Erythroblast (primary cell): ENCODE data around the gene ZNF585A.
"Not testable (repeated sequence)": the region's sequence is repeated elsewhere in the genome, so short reads cannot be mapped to it uniquely, and the experiment has no call there.

ENCODE experiments used
- DNase-seq, 2 experiments: peaks; one replicate each; lab custom pipeline; 2025; lab: John Stamatoyannopoulos, UW
- GATA1 ChIP-seq: IDR thresholded peaks from 2 replicates; pipeline ENCODE4 v1.6.1; 2011; ENCODE audit warnings: low read depth, mild to moderate bottlenecking, control low read depth, low read length, moderate library complexity
- POLR2A ChIP-seq: IDR thresholded peaks from 2 replicates; pipeline ENCODE4 v1.6.1; 2011; ENCODE audit warnings: mild to moderate bottlenecking, low read length

The ZNF585A gene

DNA sequence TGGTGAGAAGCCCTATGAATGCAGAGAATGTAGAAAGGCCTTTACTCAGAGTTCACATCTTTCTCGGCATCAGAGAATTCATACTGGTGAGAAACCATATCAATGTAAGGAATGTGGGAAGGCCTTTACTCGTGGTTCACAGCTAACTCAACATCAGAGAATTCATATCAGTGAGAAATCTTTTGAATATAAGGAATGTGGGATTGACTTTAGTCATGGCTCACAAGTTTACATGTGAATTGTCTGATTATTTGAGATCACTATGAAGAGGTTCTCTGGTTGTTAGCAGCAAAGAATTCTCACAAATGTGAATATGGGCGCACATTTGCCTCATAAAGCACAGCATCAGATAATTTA lies 43.7 kb downstream of the ZNF585A start:
- no peak for DNase-seq

DNA sequence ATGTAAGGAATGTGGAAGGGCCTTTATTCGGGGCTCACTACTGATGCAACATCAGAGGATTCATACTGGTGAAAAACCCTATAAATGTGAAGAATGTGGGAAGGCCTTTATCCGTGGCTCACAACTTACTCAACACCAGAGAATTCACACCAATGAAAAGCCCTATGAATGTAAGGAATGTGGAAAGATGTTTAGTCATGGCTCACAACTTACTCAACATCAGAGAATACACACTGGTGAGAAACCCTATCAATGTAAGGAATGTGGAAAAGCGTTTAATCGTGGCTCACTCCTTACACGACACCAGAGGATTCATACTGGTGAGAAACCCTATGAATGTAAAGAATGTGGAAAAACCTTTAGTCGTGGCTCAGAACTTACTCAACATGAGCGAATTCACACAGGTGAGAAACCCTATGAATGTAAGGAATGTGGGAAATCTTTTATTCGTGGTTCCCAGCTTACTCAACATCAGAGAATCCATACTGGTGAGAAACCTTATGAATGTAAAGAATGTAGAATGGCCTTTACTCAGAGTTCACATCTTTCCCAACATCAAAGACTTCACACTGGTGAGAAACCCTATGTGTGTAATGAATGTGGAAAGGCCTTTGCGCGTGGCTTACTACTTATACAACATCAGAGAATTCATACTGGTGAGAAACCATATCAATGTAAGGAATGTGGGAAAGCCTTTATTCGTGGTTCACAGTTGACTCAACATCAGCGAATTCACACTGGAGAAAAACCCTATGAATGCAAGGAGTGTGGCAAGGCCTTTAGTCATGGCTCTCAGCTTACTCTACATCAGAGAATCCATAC lies 44.3 kb downstream of the ZNF585A start:
- TF ChIP-seq GATA1, result no peak
- no peak for TF ChIP-seq POLR2A
- no peak for DNase-seq

More for the DNA sequence above, 43.7 kb downstream of the ZNF585A start:
- TF ChIP-seq GATA1 (no peak), POLR2A (no peak)

DNA sequence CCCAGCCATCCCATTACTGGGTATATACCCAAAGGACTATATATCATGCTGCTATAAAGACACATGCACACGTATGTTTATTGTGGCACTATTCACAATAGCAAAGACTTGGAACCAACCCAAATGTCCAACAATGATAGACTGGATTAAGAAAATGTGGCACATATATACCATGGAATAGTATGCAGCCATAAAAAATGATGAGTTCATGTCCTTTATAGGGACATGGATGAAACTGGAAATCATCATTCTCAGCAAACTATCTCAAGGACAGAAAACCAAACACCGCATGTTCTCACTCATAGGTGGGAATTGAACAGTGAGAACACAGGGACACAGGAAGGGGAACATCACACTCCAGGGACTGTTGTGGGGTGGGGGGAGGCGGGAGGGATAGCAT lies 50.4 kb downstream of the ZNF585A start:
- not testable (repeated sequence) for DNase-seq

DNA sequence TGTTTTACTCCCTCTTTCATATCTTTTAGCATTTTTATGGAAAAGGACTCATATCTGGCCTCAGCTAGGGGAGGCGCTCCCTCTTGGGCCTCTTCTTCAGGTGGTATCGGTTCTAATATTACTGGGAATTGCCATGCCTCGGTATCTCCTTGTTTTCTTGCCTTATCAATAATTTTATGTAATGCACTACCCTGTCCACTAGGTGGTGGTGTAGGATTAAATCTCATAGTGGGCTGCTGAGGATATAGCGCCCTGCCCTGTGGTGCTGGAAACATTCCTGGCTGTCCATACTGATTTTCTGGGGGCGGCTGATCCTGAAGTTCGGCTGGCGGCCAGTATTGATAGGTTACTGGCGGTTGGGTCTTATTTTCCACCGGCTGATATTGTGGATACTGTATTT lies 58.5 kb downstream of the ZNF585A start:
- peak in 1 of 2 experiments; percentile 16 for DNase-seq
- TF ChIP-seq POLR2A (no peak), GATA1 (no peak)

DNA sequence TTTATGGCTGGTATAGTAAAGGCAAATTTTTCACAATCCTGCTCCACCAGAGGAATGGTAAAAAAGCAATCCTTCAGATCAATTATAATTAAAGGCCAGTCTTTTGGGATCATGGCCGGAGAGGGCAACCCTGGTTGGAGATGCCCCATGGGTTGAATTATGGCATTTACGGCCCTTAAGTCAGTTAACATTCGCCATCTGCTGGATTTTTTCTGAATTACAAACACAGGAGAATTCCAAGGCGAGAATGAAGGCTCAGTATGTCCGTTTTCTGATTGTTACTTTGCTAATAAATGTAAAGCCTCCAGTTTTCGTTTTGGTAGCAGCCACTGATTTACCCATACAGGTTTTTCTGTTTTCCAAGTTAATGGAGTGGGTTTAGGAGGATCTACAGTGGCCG lies 60.7 kb downstream of the ZNF585A start:
- DNase-seq, result peak; percentile 33 to 46

DNA sequence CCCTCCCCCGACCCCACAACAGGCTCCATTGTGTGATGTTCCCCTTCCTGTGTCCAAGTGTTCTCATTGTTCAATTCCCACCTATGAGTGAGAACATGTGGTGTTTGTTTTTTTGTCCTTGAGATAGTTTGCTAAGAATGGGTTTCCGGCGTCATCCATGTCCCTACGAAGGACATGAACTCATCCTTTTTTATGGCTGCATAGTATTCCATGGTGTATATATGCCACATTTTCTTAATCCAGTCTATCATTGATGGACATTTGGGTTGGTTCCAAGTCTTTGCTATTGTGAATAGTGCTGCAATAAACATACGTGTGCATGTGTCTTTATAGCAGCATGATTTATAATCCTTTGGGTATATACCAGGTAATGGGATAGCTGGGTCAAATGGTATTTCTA lies 68.4 kb downstream of the ZNF585A start:
- not testable (repeated sequence) for DNase-seq

DNA sequence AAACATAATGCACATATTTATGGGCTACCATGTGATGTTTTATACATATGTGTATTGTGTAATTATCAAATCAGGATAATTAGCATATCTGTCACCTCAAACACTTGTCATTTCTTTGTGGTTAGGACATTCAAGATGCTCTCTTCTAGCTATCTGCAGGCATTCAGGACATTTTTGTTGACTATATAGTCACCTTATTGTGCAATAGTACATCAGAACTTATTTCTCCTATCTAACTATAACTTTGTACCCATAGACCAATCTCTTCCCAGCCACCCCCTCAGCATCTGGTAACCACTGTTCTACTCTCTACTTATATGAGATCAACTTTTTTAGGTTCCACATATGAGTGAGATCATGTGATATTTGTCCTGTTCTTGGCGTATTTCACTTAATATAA lies 73.9 kb downstream of the ZNF585A start:
- TF ChIP-seq GATA1 (no peak), POLR2A (no peak)
- no peak for DNase-seq

DNA sequence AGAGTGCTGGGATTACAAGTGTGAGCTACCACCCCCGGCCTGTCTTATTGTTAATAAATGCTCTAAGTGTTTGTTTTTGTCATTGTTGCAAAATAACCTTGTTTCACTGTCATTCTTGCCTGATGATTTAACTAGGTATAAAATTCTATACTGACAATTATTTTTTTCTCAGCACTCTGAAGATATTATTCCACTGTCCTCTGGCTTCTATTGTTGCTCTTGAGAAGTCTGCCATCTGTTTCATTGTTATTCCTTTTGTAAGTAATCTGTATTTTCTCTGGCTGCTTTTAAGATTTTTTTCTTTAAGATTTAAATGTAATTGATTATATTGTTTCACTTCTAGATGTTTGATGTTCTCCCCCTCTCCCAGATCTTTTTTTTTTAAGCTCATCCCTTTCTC lies 76.6 kb downstream of the ZNF585A start:
- TF ChIP-seq POLR2A (no peak), GATA1 (no peak)
- DNase-seq, result peak in 1 of 2 experiments; percentile 4
